ENCODE results near the gene WFDC8. TPM values are rescaled to one million over a fixed set of nuclear protein-coding genes. Genes with fewer than 3 reads are reported as not detected.

Gene WFDC8
- total and polyA plus RNA-seq, 10 donors = not detected

DNA sequence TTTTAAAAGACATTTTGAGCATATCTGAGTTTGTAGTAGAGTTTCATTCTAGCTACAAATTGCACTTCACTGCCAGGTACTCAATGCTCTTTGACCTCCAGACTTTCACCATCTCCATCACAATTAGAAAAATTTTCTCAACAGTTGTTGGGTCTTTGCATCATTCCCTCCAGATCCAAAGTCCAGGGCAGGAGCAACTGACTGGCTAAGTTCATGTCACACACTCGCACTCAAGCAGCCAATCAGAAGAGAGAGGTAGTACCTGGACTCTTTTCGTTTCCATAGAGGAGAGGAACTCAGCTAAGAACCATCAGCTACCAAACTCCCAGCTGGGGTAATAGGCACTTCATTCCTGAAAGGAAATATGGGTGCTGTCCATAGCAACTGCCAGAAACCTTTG, 72.7 kb downstream of the WFDC8 start:
- DNase-seq = no peak
- Histone ChIP-seq H3K4me1 (no peaks in the 10 kb centered on the region), H3K27me3 (replicated peaks in 1 of 7) (peaks cover 0 to 28% (median 3%) of the 10 kb centered on the region in 7 donors), H3K9me3 (no peaks in the 10 kb centered on the region), H3K4me3 (no peak overlapping the region), H3K36me3 (no peaks in the 10 kb centered on the region), H3K27ac (no peak overlapping the region)
- TF ChIP-seq POLR2A (IDR thresholded peaks at IDR 0.05) (no peak), POLR2AphosphoS5 (IDR thresholded peaks at IDR 0.05) (no peak)
- 66 to 84% (median 76%) methylated on average over 2 of the region's 2 CpGs for WGBS, 5 donors
- intact Hi-C loops (cut with DNase I; ENCODE audit: low total_unique reads) = no loop called here

DNA sequence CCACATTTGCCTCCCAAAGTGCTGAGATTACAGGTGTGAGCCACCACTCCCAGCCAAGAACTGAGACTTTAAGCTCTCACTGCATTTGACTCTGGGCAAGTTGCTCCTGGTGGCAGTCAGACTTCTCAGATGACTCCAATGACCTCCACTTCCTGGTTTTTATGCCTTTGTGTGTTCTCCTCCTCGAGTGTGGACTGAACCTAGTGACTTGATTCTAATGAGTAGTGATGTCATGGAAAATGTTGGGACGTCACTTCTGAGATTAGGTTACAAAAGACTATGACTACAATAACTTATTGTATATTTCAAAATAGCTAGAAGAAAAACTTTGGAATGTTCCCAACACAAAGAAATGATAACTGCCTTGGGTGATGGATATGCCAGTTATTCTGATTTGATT, 75.7 kb downstream of the WFDC8 start:
- Histone ChIP-seq H3K27me3 (replicated peaks in 1 of 7) (peaks cover 0 to 46% (median 9%) of the 10 kb centered on the region in 7 donors), H3K36me3 (no peaks in the 10 kb centered on the region), H3K4me1 (no peaks in the 10 kb centered on the region), H3K9me3 (no peaks in the 10 kb centered on the region), H3K27ac (no peak overlapping the region), H3K4me3 (no peak overlapping the region)
- DNase-seq = no peak
- TF ChIP-seq POLR2AphosphoS5 (IDR thresholded peaks at IDR 0.05) (no peak), POLR2A (IDR thresholded peaks at IDR 0.05) (no peak)
- TF ChIP-seq, protein P1, sequence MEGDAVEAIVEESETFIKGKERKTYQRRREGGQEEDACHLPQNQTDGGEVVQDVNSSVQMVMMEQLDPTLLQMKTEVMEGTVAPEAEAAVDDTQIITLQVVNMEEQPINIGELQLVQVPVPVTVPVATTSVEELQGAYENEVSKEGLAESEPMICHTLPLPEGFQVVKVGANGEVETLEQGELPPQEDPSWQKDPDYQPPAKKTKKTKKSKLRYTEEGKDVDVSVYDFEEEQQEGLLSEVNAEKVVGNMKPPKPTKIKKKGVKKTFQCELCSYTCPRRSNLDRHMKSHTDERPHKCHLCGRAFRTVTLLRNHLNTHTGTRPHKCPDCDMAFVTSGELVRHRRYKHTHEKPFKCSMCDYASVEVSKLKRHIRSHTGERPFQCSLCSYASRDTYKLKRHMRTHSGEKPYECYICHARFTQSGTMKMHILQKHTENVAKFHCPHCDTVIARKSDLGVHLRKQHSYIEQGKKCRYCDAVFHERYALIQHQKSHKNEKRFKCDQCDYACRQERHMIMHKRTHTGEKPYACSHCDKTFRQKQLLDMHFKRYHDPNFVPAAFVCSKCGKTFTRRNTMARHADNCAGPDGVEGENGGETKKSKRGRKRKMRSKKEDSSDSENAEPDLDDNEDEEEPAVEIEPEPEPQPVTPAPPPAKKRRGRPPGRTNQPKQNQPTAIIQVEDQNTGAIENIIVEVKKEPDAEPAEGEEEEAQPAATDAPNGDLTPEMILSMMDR (IDR thresholded peaks at IDR 0.05 in 8 of 11, conservative IDR thresholded peaks at IDR 0.05 in 3 of 11) = no peak
- 34 to 49% (median 49%) methylated on average over 2 of the region's 2 CpGs for WGBS, 5 donors
- intact Hi-C loops (cut with DNase I; ENCODE audit: low total_unique reads) = no loop called here

DNA sequence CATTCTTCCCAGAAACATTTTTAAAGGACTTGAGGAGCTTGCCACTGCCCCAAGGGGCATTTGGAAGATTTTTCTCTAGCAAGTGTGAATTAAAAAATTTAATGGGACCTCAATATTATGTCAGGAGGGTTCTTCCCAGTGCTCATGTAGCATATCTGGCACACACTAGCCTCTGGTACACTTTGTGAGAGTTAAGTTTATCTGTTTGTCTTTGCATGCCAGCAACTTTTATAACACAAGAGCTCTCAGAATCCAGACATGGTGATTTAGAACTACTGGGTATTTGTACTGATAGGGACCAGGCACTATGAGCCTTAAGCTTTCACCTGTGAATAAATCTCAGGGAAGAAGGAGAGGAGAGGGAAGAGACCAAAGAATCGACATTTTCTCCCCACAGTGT, 76.5 kb downstream of the WFDC8 start:
- Histone ChIP-seq H3K27me3 (replicated peaks in 1 of 7) (peaks cover 0 to 54% (median 9%) of the 10 kb centered on the region in 7 donors), H3K36me3 (no peaks in the 10 kb centered on the region), H3K9me3 (no peaks in the 10 kb centered on the region), H3K4me1 (no peaks in the 10 kb centered on the region), H3K27ac (no peak overlapping the region), H3K4me3 (no peak overlapping the region)
- 59 to 83% (median 72%) methylated on average over 1 of the region's 1 CpG for WGBS, 5 donors
- TF ChIP-seq POLR2AphosphoS5 (IDR thresholded peaks at IDR 0.05) = no peak
- intact Hi-C loops (cut with DNase I; ENCODE audit: low total_unique reads) = no loop called here
- DNase-seq = no peak

Small RNA genes lying within 50 kb of the gene (small RNA-seq; reads per million reads assigned to genes)
- 0 reads per million in 4 donors for gene AL031663.1
- 0 reads per million in 4 donors for gene HSPD1P21
- 0 reads per million in 4 donors for gene RNA5SP485

Other genes with a start within 250 kb of the WFDC8 start
- 10 to 100 TPM; 27.2 to 56.1 (median 39.7) TPM for gene SDC4, start 230.9 kb downstream of the WFDC8 start, total RNA-seq
- gene SDC4, start 230.9 kb downstream of the WFDC8 start, polyA plus RNA-seq = 10 to 100 TPM; 10.4 to 21.0 (median 15.5) TPM
- 10 to 100 TPM; 23.7 to 69.8 (median 35.3) TPM for gene SYS1, start 216.1 kb downstream of the WFDC8 start, total RNA-seq
- gene SYS1, start 216.1 kb downstream of the WFDC8 start, polyA plus RNA-seq = 10 to 100 TPM; 15.1 to 22.2 (median 21.6) TPM
- gene TP53TG5, start 201.0 kb downstream of the WFDC8 start, total RNA-seq = under 1 TPM in 2 of 7 donors, not detected in 5; 0.60 to 0.66 TPM
- gene TP53TG5, start 201.0 kb downstream of the WFDC8 start, polyA plus RNA-seq = under 1 TPM in 1 of 3 donors, not detected in 2; 0.08 TPM
- gene DBNDD2, start 171.0 kb downstream of the WFDC8 start, total RNA-seq = 10 to 100 TPM; 15.8 to 38.5 (median 28.1) TPM
- gene DBNDD2, start 171.0 kb downstream of the WFDC8 start, polyA plus RNA-seq = 10 to 100 TPM; 19.0 to 36.2 (median 31.8) TPM
- gene PIGT, start 163.1 kb downstream of the WFDC8 start, total RNA-seq = 10 to 100 TPM; 60.2 to 82.8 (median 69.6) TPM
- gene PIGT, start 163.1 kb downstream of the WFDC8 start, polyA plus RNA-seq = 10 to 100 TPM; 42.5 to 51.0 (median 49.8) TPM
- gene WFDC2, start 109.5 kb downstream of the WFDC8 start, total RNA-seq = under 1 TPM in 2 of 7 donors, not detected in 5; 0.74 to 0.79 TPM
- 1 to 10 TPM in 1 of 3 donors, under 1 TPM in 2; 0.35 to 1.5 (median 0.58) TPM for gene WFDC2, start 109.5 kb downstream of the WFDC8 start, polyA plus RNA-seq
- gene SPINT3, start 63.7 kb downstream of the WFDC8 start, total RNA-seq = not detected
- gene SPINT3, start 63.7 kb downstream of the WFDC8 start, polyA plus RNA-seq = not detected
- not detected for gene WFDC6, start 39.8 kb downstream of the WFDC8 start, total RNA-seq
- not detected for gene WFDC6, start 39.8 kb downstream of the WFDC8 start, polyA plus RNA-seq
- not detected for gene EPPIN, start 31.9 kb downstream of the WFDC8 start, total RNA-seq
- gene EPPIN, start 31.9 kb downstream of the WFDC8 start, polyA plus RNA-seq = under 1 TPM in 1 of 3 donors, not detected in 2; 0.10 TPM
- gene WFDC10A, start 50.5 kb upstream of the WFDC8 start, total RNA-seq = not detected
- gene WFDC10A, start 50.5 kb upstream of the WFDC8 start, polyA plus RNA-seq = not detected
- gene WFDC9, start 52.0 kb upstream of the WFDC8 start, total RNA-seq = not detected
- not detected for gene WFDC9, start 52.0 kb upstream of the WFDC8 start, polyA plus RNA-seq
- gene WFDC11, start 91.0 kb upstream of the WFDC8 start, total RNA-seq = not detected
- gene WFDC11, start 91.0 kb upstream of the WFDC8 start, polyA plus RNA-seq = not detected
- not detected for gene WFDC13, start 122.8 kb upstream of the WFDC8 start, total RNA-seq
- not detected for gene WFDC13, start 122.8 kb upstream of the WFDC8 start, polyA plus RNA-seq
- not detected for gene WFDC10B, start 125.7 kb upstream of the WFDC8 start, total RNA-seq
- gene WFDC10B, start 125.7 kb upstream of the WFDC8 start, polyA plus RNA-seq = not detected
- gene SPINT4, start 143.1 kb upstream of the WFDC8 start, total RNA-seq = not detected
- not detected for gene SPINT4, start 143.1 kb upstream of the WFDC8 start, polyA plus RNA-seq
- gene WFDC3, start 212.6 kb upstream of the WFDC8 start, total RNA-seq = not detected
- 1 to 10 TPM in 1 of 3 donors, under 1 TPM in 2; 0.70 to 1.2 (median 0.89) TPM for gene WFDC3, start 212.6 kb upstream of the WFDC8 start, polyA plus RNA-seq
- 10 to 100 TPM; 21.0 to 39.3 (median 29.6) TPM for gene DNTTIP1, start 212.7 kb upstream of the WFDC8 start, total RNA-seq
- 10 to 100 TPM; 31.8 to 34.7 (median 32.5) TPM for gene DNTTIP1, start 212.7 kb upstream of the WFDC8 start, polyA plus RNA-seq
- 10 to 100 TPM in 4 of 7 donors, 1 to 10 TPM in 3; 3.0 to 22.2 (median 12.3) TPM for gene UBE2C, start 233.4 kb upstream of the WFDC8 start, total RNA-seq
- gene UBE2C, start 233.4 kb upstream of the WFDC8 start, polyA plus RNA-seq = 10 to 100 TPM; 11.4 to 56.4 (median 19.7) TPM
- under 1 TPM in 2 of 7 donors, not detected in 5; 0.54 to 0.89 TPM for gene TNNC2, start 248.0 kb upstream of the WFDC8 start, total RNA-seq
- 1 to 10 TPM; 1.4 to 3.4 (median 1.9) TPM for gene TNNC2, start 248.0 kb upstream of the WFDC8 start, polyA plus RNA-seq

All from spleen (tissue), 11 donors.